Esophagus mucosa (tissue), 1 donor: ENCODE data around the gene YIPF3. TPM values are rescaled to one million over a fixed set of nuclear protein-coding genes. Genes with fewer than 3 reads are reported as not detected.

Source experiments
- total RNA-seq: library from RNA; stranded (reverse); gene quantifications from one replicate; pipeline ENCODE4 v1.2.4, GENCODE V29; 2023
- donor health status: DM: yes; HTN: yes; CAD: no.

The YIPF3 gene
- total RNA-seq, 1 donor from 2014 or later = 41.8 TPM

Other genes starting within 250 kb of the YIPF3 start
- gene SLC22A7, start 218.7 kb downstream of the YIPF3 start, total RNA-seq = not detected
- gene CRIP3, start 208.1 kb downstream of the YIPF3 start, total RNA-seq = 0.28 TPM
- 5.0 TPM for gene ZNF318, start 147.3 kb downstream of the YIPF3 start, total RNA-seq
- 18.3 TPM for gene ABCC10, start 89.4 kb downstream of the YIPF3 start, total RNA-seq
- gene DLK2, start 61.4 kb downstream of the YIPF3 start, total RNA-seq = 8.9 TPM
- gene TJAP1, start 39.4 kb downstream of the YIPF3 start, total RNA-seq = 8.9 TPM
- gene LRRC73, start 6.6 kb downstream of the YIPF3 start, total RNA-seq = 0.20 TPM
- 33.0 TPM for gene POLR1C, start 163 bp upstream of the YIPF3 start, total RNA-seq
- gene XPO5, start 59.1 kb upstream of the YIPF3 start, total RNA-seq = 36.5 TPM
- 12.0 TPM for gene POLH, start 59.3 kb upstream of the YIPF3 start, total RNA-seq
- gene GTPBP2, start 112.3 kb upstream of the YIPF3 start, total RNA-seq = 49.7 TPM
- 20.1 TPM for gene MAD2L1BP, start 118.9 kb upstream of the YIPF3 start, total RNA-seq
- not detected for gene RSPH9, start 128.1 kb upstream of the YIPF3 start, total RNA-seq
- gene MRPS18A, start 170.9 kb upstream of the YIPF3 start, total RNA-seq = 44.5 TPM